Kidney (tissue), 14 donors: Measurements from ENCODE around the gene BMP8B. TPM values are rescaled to one million over a fixed set of nuclear protein-coding genes. Genes with fewer than 3 reads are reported as not detected.
"Not testable (repeated sequence)": the region's sequence is repeated elsewhere in the genome, so short reads cannot be mapped to it uniquely, and the experiment has no call there.

Source experiments
- DNase-seq, 5 donors: peaks; one replicate each; pipeline ENCODE4 v3.0.0-alpha.2; 2013 to 2020
- FAIRE-seq: peaks from 2 replicates; lab custom pipeline; 2012; peaks lifted over from hg19 to GRCh38; lab: Jason Lieb, UNC
- H3K27ac ChIP-seq, 2 donors: one replicate each; pipeline ENCODE4 v1.7.0; 2013; ENCODE audit warnings: low read depth in 2 of 2, low read length in 2 of 2, inconsistent platforms in 1 of 2
- H3K27me3 ChIP-seq: one replicate; pipeline ENCODE4 v1.7.1; 2013; ENCODE audit warnings: low read length, inconsistent platforms; ENCODE audit not compliant: control insufficient read depth, insufficient read depth
- H3K36me3 ChIP-seq, 3 donors: one replicate each; pipeline versions ENCODE4 v1.7.0 to v1.7.1; 2013; ENCODE audit warnings: low read length in 3 of 3, control low read depth in 1 of 3, inconsistent platforms in 1 of 3; ENCODE audit not compliant: insufficient read depth in 3 of 3, control insufficient read depth in 2 of 3
- H3K4me1 ChIP-seq, 3 donors: one replicate each; pipeline versions ENCODE4 v1.7.0 to v1.7.1; 2013; ENCODE audit warnings: low read length in 3 of 3, inconsistent platforms in 1 of 3, low read depth in 1 of 3; ENCODE audit not compliant: control insufficient read depth in 2 of 3, insufficient read depth in 2 of 3
- H3K4me3 ChIP-seq, 3 donors: one replicate each; pipeline versions ENCODE4 v1.7.0 to v1.8.1; 2013; ENCODE audit warnings: low read length in 3 of 3, control low read depth in 1 of 3, inconsistent platforms in 1 of 3
- H3K9ac ChIP-seq, 3 donors: one replicate each; pipeline versions ENCODE4 v1.7.0 to v1.7.1; 2013; ENCODE audit warnings: low read length in 3 of 3, control low read depth in 1 of 3, inconsistent platforms in 1 of 3
- H3K9me3 ChIP-seq, 3 donors: one replicate each; pipeline versions ENCODE4 v1.7.0 to v1.7.1; 2013; ENCODE audit warnings: low read length in 3 of 3, control low read depth in 1 of 3, inconsistent platforms in 1 of 3; ENCODE audit not compliant: control insufficient read depth in 2 of 3, insufficient read depth in 1 of 3
- intact Hi-C: fragments of 100-400 bp; cut with DNase I; formaldehyde crosslinking; loops from one replicate; pipeline ENCODE4 v1.11.1; 2022
- polyA plus RNA-seq: library from polyadenylated mRNA; stranded (reverse); fragments of 350-450 nt; fragmentation: Illumina TruSeq; extraction: RNeasy Lipid Tissue Mini Kit (QIAGEN cat#74804); gene quantifications from one replicate; pipeline ENCODE4 v1.2.3, GENCODE V29; 2014; ENCODE audit warnings: low read depth, low replicate concordance; ENCODE audit not compliant: insufficient read depth
- total RNA-seq: library from RNA; stranded (reverse); fragmentation: NEBNext Ultra II Directional; extraction: Animal tissue kit (Norgen Biotek cat#: 25700); gene quantifications from one replicate; pipeline ENCODE4 v1.2.1, GENCODE V29; 2021
- TF ChIP-seq, protein P1 (sequence below): IDR thresholded peaks from 3 replicates; pipeline ENCODE4 v1.5.1; 2012; ENCODE audit warnings: mild to moderate bottlenecking, moderate library complexity, borderline replicate concordance; ENCODE audit not compliant: insufficient read depth; ENCODE audit errors: extremely low read depth
- donor health status: control.
- donor health status: control.
- donor health status: control.
- donor health status: control.
- donor health status: control.
- donor health status: DM: yes; HTN: yes; CAD: no.
- donor health status: Normal renal cell carcinoma (clear cell type).

The BMP8B gene
- total and polyA plus RNA-seq, 2 donors from 2014 or later = 0.34 to 4.9 TPM

DNA sequence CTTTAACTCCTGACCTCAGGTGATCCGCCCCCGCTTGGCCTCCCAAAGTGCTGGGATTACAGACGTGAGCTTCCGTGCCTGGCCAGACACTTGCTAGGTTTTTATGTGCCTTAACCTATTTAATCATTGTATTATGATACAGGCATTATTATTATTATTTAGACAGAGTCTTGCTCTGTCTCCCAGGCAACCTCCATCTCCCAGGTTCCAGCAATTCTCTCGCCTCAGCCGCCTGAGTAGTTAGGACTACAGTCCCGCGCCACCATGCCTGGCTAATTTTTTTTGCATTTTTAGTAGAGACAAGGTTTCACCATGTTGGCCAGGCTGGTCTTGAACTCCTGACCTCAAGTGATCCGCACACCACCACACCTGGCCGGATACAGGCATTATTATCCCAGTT, 6.0 kb downstream of the BMP8B start:
- FAIRE-seq, H3K9ac ChIP-seq, H3K4me3 ChIP-seq, H3K4me1 ChIP-seq, H3K27me3 ChIP-seq, H3K27ac ChIP-seq, intact Hi-C loops, H3K36me3 ChIP-seq, H3K9me3 ChIP-seq: not testable (repeated sequence)
- DNase-seq = peak in 1 of 5 donors; percentile 34

DNA sequence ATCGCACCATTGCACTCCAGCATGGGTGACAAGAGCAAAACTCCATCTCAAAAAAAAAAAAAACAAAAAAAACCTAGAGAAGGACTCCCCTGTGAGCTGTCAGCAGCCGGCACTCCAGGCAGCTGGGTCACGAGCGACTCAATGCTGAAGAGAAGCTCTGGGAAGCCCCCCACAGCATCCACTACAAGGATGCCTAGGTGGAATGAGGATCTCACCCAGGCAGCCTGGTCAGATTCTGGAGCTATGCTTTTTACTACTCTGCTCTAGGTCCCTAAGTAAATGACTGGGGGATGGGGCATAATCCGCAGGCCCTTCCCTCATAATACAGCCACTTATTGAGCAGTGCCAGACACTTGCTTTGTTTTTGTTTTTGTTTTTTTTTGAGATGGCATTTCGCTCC, 6.6 kb downstream of the BMP8B start:
- DNase-seq = peak in 1 of 5 donors; percentile 36
- no peak overlapping the region for H3K4me3 ChIP-seq
- H3K27me3 ChIP-seq = peaks cover 2% of the 10 kb centered on the region
- intact Hi-C loops = no loop called here
- TF ChIP-seq, protein P1, sequence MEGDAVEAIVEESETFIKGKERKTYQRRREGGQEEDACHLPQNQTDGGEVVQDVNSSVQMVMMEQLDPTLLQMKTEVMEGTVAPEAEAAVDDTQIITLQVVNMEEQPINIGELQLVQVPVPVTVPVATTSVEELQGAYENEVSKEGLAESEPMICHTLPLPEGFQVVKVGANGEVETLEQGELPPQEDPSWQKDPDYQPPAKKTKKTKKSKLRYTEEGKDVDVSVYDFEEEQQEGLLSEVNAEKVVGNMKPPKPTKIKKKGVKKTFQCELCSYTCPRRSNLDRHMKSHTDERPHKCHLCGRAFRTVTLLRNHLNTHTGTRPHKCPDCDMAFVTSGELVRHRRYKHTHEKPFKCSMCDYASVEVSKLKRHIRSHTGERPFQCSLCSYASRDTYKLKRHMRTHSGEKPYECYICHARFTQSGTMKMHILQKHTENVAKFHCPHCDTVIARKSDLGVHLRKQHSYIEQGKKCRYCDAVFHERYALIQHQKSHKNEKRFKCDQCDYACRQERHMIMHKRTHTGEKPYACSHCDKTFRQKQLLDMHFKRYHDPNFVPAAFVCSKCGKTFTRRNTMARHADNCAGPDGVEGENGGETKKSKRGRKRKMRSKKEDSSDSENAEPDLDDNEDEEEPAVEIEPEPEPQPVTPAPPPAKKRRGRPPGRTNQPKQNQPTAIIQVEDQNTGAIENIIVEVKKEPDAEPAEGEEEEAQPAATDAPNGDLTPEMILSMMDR = no peak
- H3K4me1 ChIP-seq = no peaks in the 10 kb centered on the region
- H3K27ac ChIP-seq = no peak overlapping the region
- no peak for FAIRE-seq
- H3K9me3 ChIP-seq = no peaks in the 10 kb centered on the region
- H3K9ac ChIP-seq = no peak overlapping the region
- H3K36me3 ChIP-seq = no peaks in the 10 kb centered on the region

DNA sequence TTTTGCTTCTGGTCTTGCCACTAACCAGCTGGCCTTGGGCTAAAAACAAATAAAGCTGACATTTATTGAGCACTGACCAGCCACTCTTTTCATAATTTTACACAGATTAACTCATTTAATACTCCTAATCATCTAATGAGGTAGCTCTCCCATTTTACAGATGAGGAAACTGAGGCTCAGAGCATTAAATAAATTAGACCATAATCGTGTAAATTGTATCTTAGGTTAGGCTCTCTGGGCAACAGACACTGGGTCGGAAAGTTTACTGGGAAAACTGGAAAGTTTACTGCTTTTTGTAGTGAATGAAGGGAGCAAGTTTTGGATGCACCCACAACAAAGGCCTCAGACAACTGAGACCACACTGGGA, 7.3 kb downstream of the BMP8B start:
- TF ChIP-seq, protein P1 = no peak
- DNase-seq = no peak
- no peak overlapping the region for H3K27ac ChIP-seq
- H3K27me3 ChIP-seq = no peaks in the 10 kb centered on the region
- H3K9ac ChIP-seq = no peak overlapping the region
- H3K4me1 ChIP-seq = no peaks in the 10 kb centered on the region
- no peak overlapping the region for H3K4me3 ChIP-seq
- FAIRE-seq = no peak
- no peaks in the 10 kb centered on the region for H3K9me3 ChIP-seq
- intact Hi-C loops = no loop called here
- no peaks in the 10 kb centered on the region for H3K36me3 ChIP-seq

DNA sequence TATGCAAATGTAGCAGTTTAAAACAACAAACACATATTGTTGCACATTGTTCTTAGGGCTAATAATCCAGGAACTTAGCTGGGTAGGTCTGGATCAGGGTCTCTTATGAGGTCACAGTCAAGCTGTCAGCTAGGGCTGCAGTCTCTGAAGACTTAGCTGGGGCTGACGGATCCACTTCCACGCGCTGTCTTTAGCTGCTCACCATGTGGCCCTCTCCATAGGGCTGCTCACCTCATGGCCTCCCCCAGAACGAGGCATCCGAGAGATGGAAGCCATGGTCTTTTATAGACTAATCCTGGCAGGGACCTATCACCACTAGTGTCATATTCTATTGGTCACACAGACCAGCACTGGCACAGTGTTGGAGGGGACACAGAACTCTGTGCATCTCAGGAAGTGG, 8.8 kb downstream of the BMP8B start:
- TF ChIP-seq, protein P1 = no peak
- Histone ChIP-seq H3K36me3 (no peaks in the 10 kb centered on the region), H3K9ac (no peak overlapping the region), H3K27me3 (no peaks in the 10 kb centered on the region), H3K4me1 (no peaks in the 10 kb centered on the region), H3K4me3 (no peak overlapping the region), H3K9me3 (no peaks in the 10 kb centered on the region), H3K27ac (no peak overlapping the region)
- FAIRE-seq (no peak), DNase-seq (peak in 1 of 5 donors; percentile 39)
- intact Hi-C loops = no loop called here
